ENCODE measurements around the gene PPCDC. TPM values are rescaled to one million over a fixed set of nuclear protein-coding genes. Genes with fewer than 3 reads are reported as not detected.

The PPCDC gene
- total RNA-seq, result 10 to 100 TPM; 23.3 to 24.0 TPM

DNA sequence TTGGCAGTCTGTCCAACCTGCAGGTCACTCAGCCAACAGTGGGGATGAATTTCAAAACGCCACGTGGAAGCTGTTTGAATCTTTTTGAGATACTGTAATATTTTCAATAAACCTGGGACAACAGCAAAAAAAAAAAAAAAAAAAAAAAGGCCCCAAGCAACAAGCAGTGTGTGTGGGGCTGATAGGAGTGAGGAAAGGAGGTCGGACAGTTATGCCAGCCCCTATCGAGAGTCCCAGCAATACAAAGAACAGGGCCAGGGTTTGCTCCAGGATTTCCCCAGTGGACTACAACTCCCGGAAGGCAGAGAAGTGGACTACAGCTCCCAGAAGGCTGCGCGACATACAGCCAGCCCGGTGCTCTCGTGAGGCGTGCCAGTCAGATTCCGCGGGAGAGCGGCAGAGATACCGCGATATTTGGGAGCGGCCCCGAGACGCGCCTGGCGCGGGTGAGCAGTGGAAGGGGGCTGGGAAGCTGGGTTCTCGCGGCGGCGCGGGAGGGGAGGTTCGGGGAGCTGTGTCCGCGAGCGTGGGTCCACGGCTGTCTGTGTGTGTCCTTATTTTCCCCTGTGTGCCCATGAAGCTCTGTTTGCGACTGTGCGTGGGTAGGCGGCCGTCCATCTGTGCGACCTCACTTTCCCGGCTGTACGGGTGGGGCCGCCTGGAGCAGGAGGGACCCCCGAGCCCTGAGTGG, at the start of gene PPCDC:
TSS of gene PPCDC (plus strand) at position 410 of the 691 bp plus-strand sequence. CDS start 4,729 bp downstream, outside the sequence.
- H3K4me3 Mint-ChIP-seq, result peak within 1 kb of the TSS; percentile 89
- peak; percentile 100 for ATAC-seq
- peaks cover 13% of the 10 kb centered on the region for H3K4me1 Mint-ChIP-seq
- CTCF ChIA-PET, result interaction anchor here (0.5 to 1.3 kb wide), 11 partner anchors 9 to 585 kb away, joined by 3 to 12 read pairs (median 4); partner anchors contain the start of genes C15orf39 and SCAMP5
- DNase-seq, result peak; percentile 97
- no peaks in the 10 kb centered on the region for H3K36me3 Mint-ChIP-seq (ENCODE audit: low read depth)
- H3K9me3 Mint-ChIP-seq (ENCODE audit: low read depth), result no peaks in the 10 kb centered on the region
- POLR2A ChIA-PET, result interaction anchor here (0.6 to 1.2 kb wide), 7 partner anchors 8 to 181 kb away, joined by 3 to 10 read pairs (median 6); partner anchors contain the start of genes C15orf39, COX5A and SCAMP5
- no peaks in the 10 kb centered on the region for H3K27me3 Mint-ChIP-seq
- intact Hi-C loops (cut with DNase I, micrococcal nuclease), result loop anchor here (1.0 to 10.0 kb wide), 15 partner anchors 28 to 661 kb away; partner anchors contain the start of genes SIN3A (in 2 of the 2), COX5A (in 1 of the 2), EDC3 (in 1 of the 2) and IMP3 (in 1 of the 2)
- H3K27ac Mint-ChIP-seq, result peak within 1 kb of the TSS; percentile 95

DNA sequence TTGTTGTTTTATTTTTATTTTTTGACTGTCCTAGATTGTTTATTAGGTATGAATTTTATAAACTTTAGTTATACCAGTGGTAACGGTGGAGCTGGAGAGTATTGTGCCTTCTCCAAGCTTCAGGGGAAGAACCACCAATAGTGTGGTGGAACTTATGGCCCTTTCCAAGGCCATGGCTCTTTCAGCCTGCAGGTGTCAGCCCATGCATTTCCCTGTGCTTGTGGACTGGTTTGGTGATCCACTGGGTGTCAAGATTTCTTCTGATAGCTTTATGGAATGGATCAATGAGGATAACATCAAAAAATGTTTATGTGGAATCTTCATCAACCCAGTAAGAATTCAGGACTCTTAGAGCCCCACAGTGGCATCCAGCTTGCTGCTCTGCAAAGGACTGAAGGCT, 47.2 kb upstream of the PPCDC start:
- Mint-ChIP-seq H3K27me3 (peaks cover 14% of the 10 kb centered on the region), H3K9me3 (ENCODE audit: low read depth) (no peaks in the 10 kb centered on the region), H3K27ac (no peak overlapping the region), H3K4me3 (no peak overlapping the region), H3K4me1 (peaks cover 13% of the 10 kb centered on the region), H3K36me3 (ENCODE audit: low read depth) (no peaks in the 10 kb centered on the region)
- DNase-seq (peak; percentile 22), ATAC-seq (no peak)
- ChIA-PET POLR2A (no interaction called here), CTCF (interaction anchor here (0.6 to 1.1 kb wide), 4 partner anchors 12 to 205 kb away, joined by 3 to 4 read pairs (median 3); no protein-coding TSS in a partner anchor)
- intact Hi-C loops (cut with DNase I, micrococcal nuclease), result no loop called here

GRCh38 chr15:74977599-74977998, 45.8 kb upstream of the PPCDC start:
- Mint-ChIP-seq H3K9me3 (ENCODE audit: low read depth) (no peaks in the 10 kb centered on the region), H3K4me3 (no peak overlapping the region), H3K36me3 (ENCODE audit: low read depth) (no peaks in the 10 kb centered on the region), H3K27me3 (peaks cover 16% of the 10 kb centered on the region), H3K27ac (no peak overlapping the region), H3K4me1 (peaks cover 13% of the 10 kb centered on the region)
- ATAC-seq (peak; percentile 93), DNase-seq (peak; percentile 66)
- ChIA-PET POLR2A (interaction anchor here (0.6 kb wide), 1 partner anchor 192 kb away, joined by 3 read pairs; no protein-coding TSS in a partner anchor), CTCF (interaction anchor here (0.6 to 1.3 kb wide), 5 partner anchors 15 to 832 kb away, joined by 3 to 5 read pairs (median 3); partner anchors contain the start of gene SCAMP5)
- intact Hi-C loops (cut with DNase I, micrococcal nuclease), result loop anchor here in 1 of 2 experiments (1.0 kb wide), 1 partner anchor 18 kb away; the partner anchor contains the start of gene SCAMP5

DNA sequence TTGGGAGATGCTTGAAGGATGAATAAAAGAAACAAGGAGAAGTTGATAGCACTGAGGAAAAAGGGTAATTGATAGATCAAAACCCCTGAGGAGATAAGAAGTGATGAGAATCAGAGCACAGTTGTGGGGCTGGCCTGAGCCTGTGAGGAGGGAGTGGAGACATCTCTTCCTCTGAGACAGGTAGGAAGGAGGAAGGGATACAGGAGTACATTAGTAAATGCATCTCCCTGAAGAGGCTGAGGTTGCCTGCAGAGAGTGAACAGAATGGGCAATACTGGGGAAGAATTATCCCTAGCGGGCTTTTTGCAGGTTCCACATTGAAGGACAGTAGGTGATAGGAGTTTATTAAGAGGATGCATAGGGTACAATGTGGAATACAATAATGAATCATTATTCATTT, 45.3 kb upstream of the PPCDC start:
- no peak for ATAC-seq

DNA sequence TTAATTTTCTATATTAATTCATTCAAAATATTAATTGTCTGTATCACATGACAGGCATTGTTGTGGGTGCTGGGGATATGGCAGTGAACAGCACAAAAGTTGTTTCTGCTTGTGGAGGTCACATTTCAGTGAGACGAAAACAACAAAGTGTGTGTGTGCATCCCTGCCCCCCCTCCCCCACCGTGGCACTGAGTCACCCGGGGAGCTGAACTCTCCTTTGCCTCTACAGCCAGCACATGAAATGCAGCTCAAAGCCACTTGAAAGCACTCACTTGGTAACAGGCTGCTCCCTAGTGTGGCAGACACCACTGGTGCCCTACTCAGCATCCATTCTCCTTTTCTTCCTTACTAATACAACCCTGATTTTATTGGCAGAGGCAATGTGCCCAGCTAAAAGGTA, 44.9 kb upstream of the PPCDC start:
- peaks cover 16% of the 10 kb centered on the region for H3K4me1 Mint-ChIP-seq
- H3K27ac Mint-ChIP-seq, result no peak overlapping the region
- H3K36me3 Mint-ChIP-seq (ENCODE audit: low read depth), result no peaks in the 10 kb centered on the region
- no peaks in the 10 kb centered on the region for H3K9me3 Mint-ChIP-seq (ENCODE audit: low read depth)
- peak; percentile 89 for ATAC-seq
- peaks cover 11% of the 10 kb centered on the region for H3K27me3 Mint-ChIP-seq
- intact Hi-C loops (cut with DNase I, micrococcal nuclease), result no loop called here
- DNase-seq, result peak; percentile 85
- ChIA-PET POLR2A (interaction anchor here (0.6 kb wide), 1 partner anchor 1006 kb away, joined by 3 read pairs; no protein-coding TSS in a partner anchor), CTCF (interaction anchor here (0.6 to 1.1 kb wide), 6 partner anchors 8 to 77 kb away, joined by 3 to 4 read pairs (median 3); partner anchors contain the start of gene SCAMP5)
- no peak overlapping the region for H3K4me3 Mint-ChIP-seq

More for the DNA sequence above, 45.3 kb upstream of the PPCDC start:
- H3K27me3 Mint-ChIP-seq, result peaks cover 11% of the 10 kb centered on the region
- H3K9me3 Mint-ChIP-seq (ENCODE audit: low read depth), result no peaks in the 10 kb centered on the region
- H3K36me3 Mint-ChIP-seq (ENCODE audit: low read depth), result no peaks in the 10 kb centered on the region
- no peak overlapping the region for H3K27ac Mint-ChIP-seq
- ChIA-PET POLR2A (interaction anchor here (0.6 kb wide), 1 partner anchor 192 kb away, joined by 3 read pairs; no protein-coding TSS in a partner anchor), CTCF (interaction anchor here (0.6 to 1.3 kb wide), 8 partner anchors 8 to 832 kb away, joined by 3 to 5 read pairs (median 3); partner anchors contain the start of gene SCAMP5)
- DNase-seq, result no peak
- intact Hi-C loops (cut with DNase I, micrococcal nuclease), result no loop called here
- H3K4me1 Mint-ChIP-seq, result peaks cover 13% of the 10 kb centered on the region
- no peak overlapping the region for H3K4me3 Mint-ChIP-seq

DNA sequence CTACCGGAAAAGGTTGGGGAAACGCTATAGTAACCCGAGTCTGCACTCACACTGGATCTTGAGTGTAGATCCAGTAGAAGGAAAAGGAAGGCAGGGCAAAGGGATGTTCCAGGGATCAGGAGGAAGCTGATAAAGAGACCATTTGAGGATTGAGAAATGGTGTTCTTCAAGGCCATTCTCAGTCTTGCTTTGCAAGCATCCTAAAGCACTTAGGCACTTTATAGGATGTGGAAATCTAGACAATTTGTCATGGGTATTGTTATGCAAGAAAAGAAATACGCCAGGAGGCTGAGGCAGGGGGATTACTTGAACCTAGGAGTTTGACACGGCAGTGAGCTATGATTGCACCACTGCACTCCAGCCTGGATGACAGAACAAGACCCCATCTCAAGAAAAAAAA, 41.2 kb upstream of the PPCDC start:
- no peak for DNase-seq
- peaks cover 26% of the 10 kb centered on the region for H3K4me1 Mint-ChIP-seq
- intact Hi-C loops (cut with DNase I, micrococcal nuclease), result no loop called here
- POLR2A ChIA-PET, result no interaction called here
- no peaks in the 10 kb centered on the region for H3K9me3 Mint-ChIP-seq (ENCODE audit: low read depth)
- H3K27me3 Mint-ChIP-seq, result peaks cover 19% of the 10 kb centered on the region
- H3K36me3 Mint-ChIP-seq (ENCODE audit: low read depth), result no peaks in the 10 kb centered on the region
- no peak for ATAC-seq
- CTCF ChIA-PET, result interaction anchor here (0.9 kb wide), 1 partner anchor 13 kb away, joined by 3 read pairs; the partner anchor contains the start of gene SCAMP5
- no peak overlapping the region for H3K27ac Mint-ChIP-seq
- no peak overlapping the region for H3K4me3 Mint-ChIP-seq

DNA sequence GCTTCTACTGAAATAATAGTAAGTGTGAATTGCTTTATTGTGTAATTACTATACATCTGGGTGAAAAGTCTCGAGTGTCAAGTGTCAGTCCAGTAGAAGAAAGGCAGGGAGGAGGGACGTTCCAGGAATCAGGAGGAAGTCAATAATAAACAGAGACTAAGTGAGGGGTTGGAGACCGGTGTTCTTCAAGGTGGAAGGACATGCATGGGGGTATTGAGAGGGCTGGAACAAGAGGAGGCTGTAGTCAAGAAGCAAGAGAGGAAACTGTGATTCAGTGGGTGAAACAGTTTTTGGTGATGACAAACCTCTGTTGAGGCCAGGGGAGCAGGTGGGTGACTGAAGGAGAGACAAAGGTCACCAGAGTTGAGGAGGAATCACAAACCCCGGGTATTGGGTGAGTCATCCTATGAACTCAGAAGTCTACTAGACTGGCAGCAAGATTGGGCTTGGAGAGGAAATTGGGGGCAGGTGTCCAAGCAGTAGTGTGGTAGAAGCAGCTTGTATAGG, 39.6 kb upstream of the PPCDC start:
- Mint-ChIP-seq H3K27ac (peak overlapping the region; percentile 68), H3K4me1 (peaks cover 13% of the 10 kb centered on the region), H3K4me3 (no peak overlapping the region), H3K27me3 (peaks cover 19% of the 10 kb centered on the region), H3K36me3 (ENCODE audit: low read depth) (no peaks in the 10 kb centered on the region), H3K9me3 (ENCODE audit: low read depth) (no peaks in the 10 kb centered on the region)
- ATAC-seq, result peak; percentile 99
- ChIA-PET CTCF (interaction anchor here (0.5 to 1.8 kb wide), 5 partner anchors 12 to 213 kb away, joined by 3 to 4 read pairs (median 3); partner anchors contain the start of gene SCAMP5), POLR2A (interaction anchor here (1.1 kb wide), 1 partner anchor 27 kb away, joined by 3 read pairs; no protein-coding TSS in a partner anchor)
- peak; percentile 82 for DNase-seq
- intact Hi-C loops (cut with DNase I, micrococcal nuclease), result loop anchor here (1.0 kb wide), 6 partner anchors 12 to 219 kb away; partner anchors contain the start of genes COX5A (in 1 of the 2), RPP25 (in 1 of the 2) and SCAMP5 (in 1 of the 2)

GRCh38 chr15:74988007-74988800, 35.2 kb upstream of the PPCDC start:
- ATAC-seq, result peak; percentile 57
- POLR2A ChIA-PET, result interaction anchor here (0.9 kb wide), 1 partner anchor 34 kb away, joined by 3 read pairs; no protein-coding TSS in a partner anchor
- intact Hi-C loops (cut with DNase I, micrococcal nuclease), result loop anchor here in 1 of 2 experiments (1.0 kb wide), 1 partner anchor 32 kb away; the partner anchor contains the start of gene RPP25
- Mint-ChIP-seq H3K27me3 (peaks cover 13% of the 10 kb centered on the region), H3K27ac (no peak overlapping the region), H3K9me3 (ENCODE audit: low read depth) (no peaks in the 10 kb centered on the region), H3K4me3 (no peak overlapping the region), H3K4me1 (peaks cover 16% of the 10 kb centered on the region), H3K36me3 (ENCODE audit: low read depth) (no peaks in the 10 kb centered on the region)
- CTCF ChIA-PET, result interaction anchor here (0.8 to 1.6 kb wide), 7 partner anchors 12 to 82 kb away, joined by 3 to 6 read pairs (median 3); partner anchors contain the start of genes FAM219B and RPP25
- DNase-seq, result peak; percentile 76

- Mint-ChIP-seq H3K36me3 (ENCODE audit: low read depth) (no peaks in the 10 kb centered on the region), H3K27me3 (peaks cover 13% of the 10 kb centered on the region), H3K4me3 (no peak overlapping the region), H3K27ac (no peak overlapping the region), H3K9me3 (ENCODE audit: low read depth) (no peaks in the 10 kb centered on the region), H3K4me1 (peaks cover 6% of the 10 kb centered on the region)
- ChIA-PET CTCF (no interaction called here), POLR2A (no interaction called here)
- intact Hi-C loops (cut with DNase I, micrococcal nuclease), result no loop called here
- DNase-seq, result no peak
- no peak for ATAC-seq
Measured at GRCh38 chr15:74989527-74989926, 33.9 kb upstream of the PPCDC start.

DNA sequence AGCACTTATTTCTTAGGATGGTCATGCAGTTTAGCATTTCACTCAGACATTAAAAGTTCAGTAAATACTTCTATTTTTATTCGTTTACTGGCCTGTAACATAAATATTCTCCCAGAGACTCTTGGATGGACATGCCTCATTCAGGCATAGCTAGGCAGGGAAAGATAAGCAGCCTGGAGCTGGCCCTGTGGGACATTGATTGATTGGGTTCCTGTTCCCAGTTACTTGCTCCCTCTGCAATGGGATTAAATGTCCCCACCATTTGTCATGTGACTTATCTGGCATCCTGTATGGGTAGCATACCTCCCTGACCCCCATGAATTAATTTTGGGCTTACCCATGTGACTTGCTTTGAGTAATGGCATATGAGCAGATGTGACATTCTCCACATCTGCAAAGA, 30.8 kb upstream of the PPCDC start:
- peaks cover 9% of the 10 kb centered on the region for H3K27me3 Mint-ChIP-seq

More for the DNA sequence above, 30.8 kb upstream of the PPCDC start:
- ChIA-PET CTCF (no interaction called here), POLR2A (no interaction called here)
- no peaks in the 10 kb centered on the region for H3K36me3 Mint-ChIP-seq (ENCODE audit: low read depth)
- H3K4me3 Mint-ChIP-seq, result no peak overlapping the region
- ATAC-seq (no peak), DNase-seq (no peak)
- H3K27ac Mint-ChIP-seq, result no peak overlapping the region
- H3K9me3 Mint-ChIP-seq (ENCODE audit: low read depth), result no peaks in the 10 kb centered on the region
- H3K4me1 Mint-ChIP-seq, result peaks cover 16% of the 10 kb centered on the region
- intact Hi-C loops (cut with DNase I, micrococcal nuclease), result no loop called here
